Ureter (tissue), 1 donor: ENCODE data around the gene PARVB. TPM values are rescaled to one million over a fixed set of nuclear protein-coding genes. Genes with fewer than 3 reads are reported as not detected.
"Not testable (repeated sequence)": the region's sequence is repeated elsewhere in the genome, so short reads cannot be mapped to it uniquely, and the experiment has no call there.

ENCODE experiments used
- DNase-seq: peaks from one replicate; pipeline ENCODE4 v3.0.0-alpha.2; 2020; ENCODE audit warnings: low spot score
- total RNA-seq: library from RNA; stranded (reverse); gene quantifications from one replicate; pipeline ENCODE4 v1.2.4, GENCODE V29; 2023
- donor health status: DM: yes; HTN: yes; CAD: no.

PARVB gene
- total RNA-seq, 1 donor from 2014 or later, result 24.4 TPM

DNA sequence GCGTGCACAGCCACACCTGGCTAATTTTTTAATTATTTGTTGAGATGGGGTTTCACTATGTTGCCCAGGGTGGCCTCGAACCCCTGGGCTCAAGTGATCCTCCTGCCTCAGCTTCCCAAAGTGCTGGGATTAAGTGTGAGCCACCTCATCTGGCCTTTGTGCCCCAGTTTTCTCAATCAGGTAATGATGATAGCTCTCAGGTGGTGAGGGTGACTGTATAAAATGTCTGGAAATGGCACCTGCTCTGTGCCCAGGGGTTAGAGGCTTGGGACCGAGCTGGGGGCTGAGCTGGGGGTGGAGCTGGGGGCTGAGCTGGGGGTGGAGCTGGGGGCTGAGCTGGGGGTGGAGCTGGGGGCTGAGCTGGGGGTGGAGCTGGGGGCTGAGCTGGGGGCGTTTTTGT is 32.5 kb downstream of the PARVB start:
- not testable (repeated sequence) for DNase-seq

- peak; percentile 77 for DNase-seq
Observed at GRCh38 chr22:44057401-44057987, 33.4 kb downstream of the PARVB start.

DNA sequence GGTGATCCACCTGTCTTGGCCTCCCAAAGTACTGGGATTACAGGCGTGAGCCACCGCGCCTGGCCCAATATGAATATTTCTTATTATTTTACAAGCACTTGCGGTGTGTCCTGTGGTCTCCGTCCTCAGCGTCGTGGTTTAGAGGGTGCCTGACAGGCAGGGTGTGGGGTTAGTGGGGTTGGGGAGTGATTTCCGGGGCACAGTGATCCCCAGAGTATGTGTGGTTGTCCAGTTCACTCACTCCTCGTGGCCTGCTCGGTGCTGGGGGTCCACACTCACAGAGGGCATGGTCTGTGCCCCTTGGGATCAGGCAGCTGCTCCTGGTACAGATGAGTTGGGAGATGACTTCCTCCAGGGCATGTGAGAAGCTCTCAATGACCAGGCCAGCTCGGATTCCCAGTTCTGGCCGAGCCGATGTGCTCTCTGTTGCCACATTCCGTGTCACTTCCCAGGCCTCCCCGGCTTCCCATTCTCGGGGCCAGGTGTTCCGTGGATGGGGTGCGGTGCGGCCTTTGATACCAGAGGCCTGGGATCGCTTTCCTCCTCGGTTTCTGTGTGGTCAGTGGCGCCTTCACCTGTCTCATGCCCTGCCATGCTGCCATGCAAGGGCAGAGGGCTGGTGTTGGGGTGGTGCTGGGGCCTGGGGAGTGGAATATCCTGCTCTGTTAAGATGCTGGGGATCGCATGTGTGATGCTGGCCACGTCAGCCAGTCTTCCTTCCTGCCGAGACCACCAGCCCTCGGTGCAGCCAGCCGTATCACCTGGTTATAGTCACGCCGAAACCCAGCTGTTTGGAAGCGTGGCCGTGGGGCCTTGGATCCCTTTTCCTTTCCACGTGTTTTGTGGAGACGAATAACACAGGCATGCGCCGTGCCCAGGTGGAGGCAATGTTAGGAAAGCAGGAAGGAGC is 39.6 kb downstream of the PARVB start:
- DNase-seq, result no peak

GRCh38 chr22:44067033-44067432 is 42.9 kb downstream of the PARVB start:
- DNase-seq, result no peak

- no peak for DNase-seq
Observed at GRCh38 chr22:44067901-44068300, 43.8 kb downstream of the PARVB start.

DNA sequence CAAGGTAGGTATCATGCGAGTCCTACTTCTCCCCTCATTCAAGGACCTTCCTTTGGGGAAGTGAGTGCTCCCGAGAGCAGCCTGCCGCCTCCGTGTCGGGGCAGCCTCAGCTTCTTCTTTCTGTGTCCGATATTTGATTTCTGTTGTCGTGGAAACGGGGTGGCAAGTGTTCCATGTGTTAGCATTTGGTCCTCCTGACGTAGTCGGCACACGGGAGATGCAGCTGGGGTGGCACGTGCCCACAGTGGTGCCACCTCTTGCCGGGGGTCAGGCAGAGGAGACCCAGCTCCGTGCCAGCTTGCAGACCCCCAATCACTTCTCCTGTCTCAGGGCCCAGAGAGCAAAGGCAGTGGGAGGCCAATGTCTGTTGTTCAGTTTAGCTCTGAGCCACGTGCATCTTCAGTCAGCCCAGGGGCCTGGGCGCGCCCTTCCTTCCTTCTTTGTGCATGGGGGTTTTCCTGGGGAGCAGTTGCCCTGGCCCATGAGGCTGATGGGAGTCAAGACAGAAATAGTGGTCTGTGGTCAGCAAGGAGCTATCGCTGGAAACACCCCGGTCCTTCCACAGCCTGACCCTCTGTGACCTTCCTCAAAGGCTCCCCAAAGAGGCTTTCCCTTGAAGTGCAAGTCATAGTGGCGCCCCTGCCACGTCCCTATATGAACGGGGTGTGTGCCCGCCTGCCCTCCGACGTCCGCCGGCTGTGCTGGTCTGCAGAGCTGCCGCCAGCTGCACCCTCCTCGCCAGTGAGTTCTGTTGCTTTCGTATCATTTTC is 44.5 kb downstream of the PARVB start:
- DNase-seq, result no peak

- no peak for DNase-seq
Observed at GRCh38 chr22:44070029-44070428, 45.9 kb downstream of the PARVB start.

DNA sequence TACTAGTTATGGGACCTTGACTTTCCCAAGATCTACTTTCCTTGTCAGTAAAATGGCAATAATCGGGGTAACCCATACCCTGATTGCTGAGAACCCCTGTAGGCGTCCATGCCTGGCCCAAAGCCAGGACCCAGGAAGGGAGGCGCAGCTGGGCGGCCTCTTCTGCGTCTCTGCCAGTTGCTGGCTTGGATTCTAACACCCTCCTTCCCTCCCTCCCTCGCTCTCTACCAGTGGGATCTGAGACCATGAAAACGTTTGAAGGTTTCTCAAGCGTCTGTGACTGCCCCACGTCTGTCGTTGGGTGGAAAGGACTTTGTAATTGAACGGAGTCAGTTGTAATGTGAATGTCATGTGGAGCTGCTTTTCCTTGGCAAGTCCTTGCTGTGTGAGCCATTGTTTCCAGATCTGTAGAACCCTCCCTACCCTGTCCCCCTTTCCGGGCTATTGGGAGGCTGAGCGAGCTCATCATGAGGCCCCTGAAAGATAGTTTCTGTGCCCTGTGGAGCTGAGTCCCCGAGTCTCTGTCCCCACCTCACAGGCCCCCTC is 47.8 kb downstream of the PARVB start:
- no peak for DNase-seq

DNA sequence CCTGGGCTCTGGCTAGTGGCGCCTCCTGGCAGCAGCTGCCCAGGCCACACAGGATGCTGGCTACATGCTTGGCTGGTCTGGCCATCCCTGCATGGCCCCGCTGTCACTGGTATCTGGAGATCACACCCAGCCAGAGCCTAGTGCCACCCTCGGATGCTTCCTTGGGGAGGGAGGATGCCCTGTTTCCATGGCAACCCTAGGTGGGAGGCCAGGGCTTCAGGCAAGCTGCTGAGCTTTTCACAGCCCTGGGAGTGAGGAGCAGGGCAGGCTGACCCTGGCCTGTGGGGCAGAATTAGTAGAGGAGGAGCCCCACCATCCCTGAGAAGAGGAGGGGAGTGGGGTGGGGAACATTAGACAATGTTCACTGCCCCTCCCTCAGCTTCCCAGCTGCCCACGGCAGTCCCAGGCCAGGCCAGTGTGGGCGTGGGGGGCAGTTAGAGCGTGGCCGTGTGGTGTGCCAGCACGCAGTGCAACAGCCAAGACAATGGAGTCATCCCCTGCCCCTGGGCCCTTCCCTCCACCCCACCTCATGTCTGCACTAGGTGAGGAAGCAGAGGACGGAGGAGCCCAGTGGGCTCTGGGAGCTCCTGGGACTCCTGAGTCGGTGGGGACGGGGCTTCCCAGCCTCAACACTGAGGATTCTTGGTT is 50.4 kb downstream of the PARVB start:
- DNase-seq, result no peak

- DNase-seq, result no peak
Observed at GRCh38 chr22:44075022-44075421, 50.9 kb downstream of the PARVB start.

DNA sequence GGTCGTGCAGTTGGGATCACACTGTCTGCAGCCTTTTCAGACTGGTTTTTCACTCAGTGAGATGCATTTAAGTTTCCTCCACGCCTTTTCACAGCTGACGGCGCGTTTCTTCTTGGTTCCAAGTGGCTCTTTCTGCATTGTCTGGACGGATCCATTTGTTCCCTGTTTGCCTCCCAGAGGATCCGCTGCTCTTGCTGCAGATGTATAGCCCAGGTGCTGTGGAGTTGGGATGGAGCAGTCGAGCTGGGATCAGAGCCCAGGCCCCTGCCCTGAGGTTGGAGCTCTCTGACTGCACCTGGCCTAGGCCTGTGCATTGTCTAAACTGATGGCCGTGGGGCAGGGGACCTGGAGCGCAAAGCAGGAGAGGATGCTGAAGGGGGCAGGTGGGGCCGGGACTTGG is 51.6 kb downstream of the PARVB start:
- no peak for DNase-seq

DNA sequence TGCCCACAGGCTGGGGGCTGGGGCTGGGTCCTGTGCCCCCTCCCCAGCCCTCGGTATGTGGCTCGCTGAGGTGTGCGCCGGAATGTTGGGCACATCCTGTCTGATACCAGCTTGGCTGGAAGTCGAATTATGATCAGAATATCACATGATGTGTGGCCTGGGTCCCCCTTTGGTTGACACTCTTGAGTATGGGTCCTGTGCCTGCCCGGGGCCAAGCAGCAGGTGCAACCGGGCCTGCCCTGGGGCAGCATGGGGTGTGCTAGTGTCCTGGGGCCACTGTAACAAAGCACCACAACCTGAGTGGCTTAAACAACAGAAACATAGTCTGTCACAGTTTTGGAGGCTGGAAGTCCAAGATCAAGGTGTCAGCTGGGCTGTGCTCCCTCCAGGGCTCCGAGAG is 52.7 kb downstream of the PARVB start:
- DNase-seq, result no peak

DNA sequence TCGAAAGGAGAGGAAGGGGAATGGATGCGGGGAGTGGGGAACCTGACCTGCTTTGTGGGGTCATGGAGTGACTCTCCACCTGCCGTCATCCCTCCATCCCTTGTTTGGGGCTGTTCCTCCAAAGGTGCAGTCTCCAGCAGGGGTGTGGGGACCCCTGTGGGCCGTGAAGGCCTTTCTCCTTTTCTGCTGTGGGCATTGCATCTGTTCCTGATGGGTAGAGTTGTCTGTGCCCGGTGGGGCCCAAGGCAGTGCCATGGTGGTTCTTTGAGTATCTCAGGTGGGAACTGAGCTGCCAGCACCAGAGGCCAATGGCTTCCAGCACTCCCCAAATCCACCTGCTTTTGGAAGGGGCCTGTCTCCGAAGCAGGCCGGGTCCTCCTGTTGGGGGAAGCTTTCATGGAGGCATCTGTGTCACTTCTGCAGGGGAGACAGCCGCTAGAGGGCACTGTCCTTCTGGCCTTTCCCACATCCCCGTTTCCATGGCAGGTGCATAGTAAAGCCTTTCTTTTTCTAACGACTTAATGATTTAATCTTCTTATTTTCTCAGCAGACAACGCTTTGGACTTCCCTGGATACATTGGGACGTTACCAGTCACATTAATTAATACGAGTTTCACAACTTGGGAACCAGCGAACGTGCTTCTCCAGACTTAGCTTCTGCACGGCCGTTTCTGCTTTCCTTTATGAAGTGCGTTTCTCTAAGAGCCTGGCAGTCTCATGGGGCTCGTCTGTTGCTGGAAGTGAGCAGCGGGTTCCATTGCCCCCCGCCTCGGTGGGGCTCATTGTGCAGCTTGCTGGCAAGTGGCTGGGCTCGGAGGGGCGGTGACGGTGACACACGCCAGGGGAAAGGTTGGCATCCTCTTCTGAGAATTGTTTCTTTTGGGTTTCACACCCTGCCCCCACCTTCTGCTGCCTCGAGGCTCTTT is 57.1 kb downstream of the PARVB start:
- peak; percentile 78 for DNase-seq

DNA sequence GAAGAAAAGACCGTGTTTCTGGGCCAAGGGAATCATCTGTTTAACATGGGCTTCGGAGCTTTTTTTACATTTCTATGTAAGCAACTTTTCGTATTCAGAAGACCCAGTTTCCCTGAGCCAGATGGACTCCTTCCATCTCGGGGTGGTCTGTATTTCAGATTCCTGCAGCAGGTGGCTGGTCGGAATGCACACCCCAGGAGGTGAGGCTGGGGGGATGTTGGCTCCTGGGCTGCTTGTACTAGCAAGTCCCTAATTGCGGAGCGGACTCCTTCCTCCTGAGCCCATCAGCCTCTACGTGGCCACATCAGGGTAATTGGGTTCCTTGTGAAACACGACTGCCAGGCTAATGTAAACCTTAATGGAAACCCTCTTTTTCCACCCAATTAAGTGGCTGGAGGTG is 58.7 kb downstream of the PARVB start:
- no peak for DNase-seq

DNA sequence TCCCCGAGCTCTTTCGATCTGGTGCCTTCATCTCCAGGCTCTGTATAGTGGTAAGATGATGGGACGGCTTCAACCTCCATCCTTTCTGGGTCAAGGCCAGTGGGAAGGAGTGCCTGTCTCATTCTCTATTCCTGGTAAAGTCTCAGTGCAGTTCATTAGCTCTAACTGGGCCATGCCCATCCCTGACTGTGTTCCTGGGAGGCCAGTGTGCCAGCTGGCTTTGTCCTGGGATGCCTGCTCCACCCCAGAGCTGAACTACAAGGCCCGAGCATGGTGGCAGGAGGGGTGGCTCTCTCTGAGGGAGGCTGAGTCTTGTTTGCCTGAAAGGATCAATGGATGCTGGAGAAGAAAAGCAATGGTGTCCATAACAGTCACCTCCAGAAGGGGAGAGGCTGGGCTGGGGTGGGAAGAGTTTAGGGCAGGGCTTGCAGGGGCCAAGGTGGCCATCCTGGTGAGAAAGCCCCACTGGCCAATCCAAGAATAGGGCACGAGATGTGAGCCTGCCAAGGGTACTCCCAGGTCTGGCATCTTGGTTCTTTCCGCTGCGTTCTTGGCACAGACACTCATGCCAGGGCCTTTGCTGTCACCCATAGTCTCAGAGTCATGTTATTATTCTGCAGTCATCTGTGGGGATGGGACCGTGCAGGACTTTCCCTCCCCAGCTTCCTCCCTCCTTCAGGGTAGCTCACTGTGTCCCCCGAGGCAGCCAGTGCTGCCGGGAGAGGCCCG is 60.1 kb downstream of the PARVB start:
- no peak for DNase-seq

DNA sequence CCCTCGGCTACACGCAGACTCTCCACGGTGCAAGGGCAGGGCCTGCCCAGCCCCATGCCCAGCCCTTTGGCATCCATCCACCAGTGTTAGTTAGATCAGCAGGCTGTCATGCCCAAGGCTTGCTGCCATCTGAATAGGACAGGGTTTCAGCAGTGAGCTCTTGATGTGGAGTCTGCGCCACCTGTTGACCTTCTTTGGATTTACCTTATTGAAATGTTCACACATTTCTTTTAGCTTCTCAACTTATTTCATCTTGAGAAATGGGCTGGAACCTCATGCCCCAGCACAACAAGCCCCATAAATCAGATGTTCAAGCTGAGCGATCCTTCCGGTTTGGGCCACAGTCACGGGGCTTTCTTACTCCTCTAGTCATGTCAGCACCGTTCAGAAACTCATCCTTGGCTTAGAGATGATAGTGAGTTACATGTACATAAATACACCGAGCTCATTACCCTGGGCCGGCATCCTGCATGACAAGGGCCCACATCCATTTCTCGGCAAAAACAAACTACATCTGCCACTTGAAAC is 61.7 kb downstream of the PARVB start:
- DNase-seq, result peak; percentile 52

DNA sequence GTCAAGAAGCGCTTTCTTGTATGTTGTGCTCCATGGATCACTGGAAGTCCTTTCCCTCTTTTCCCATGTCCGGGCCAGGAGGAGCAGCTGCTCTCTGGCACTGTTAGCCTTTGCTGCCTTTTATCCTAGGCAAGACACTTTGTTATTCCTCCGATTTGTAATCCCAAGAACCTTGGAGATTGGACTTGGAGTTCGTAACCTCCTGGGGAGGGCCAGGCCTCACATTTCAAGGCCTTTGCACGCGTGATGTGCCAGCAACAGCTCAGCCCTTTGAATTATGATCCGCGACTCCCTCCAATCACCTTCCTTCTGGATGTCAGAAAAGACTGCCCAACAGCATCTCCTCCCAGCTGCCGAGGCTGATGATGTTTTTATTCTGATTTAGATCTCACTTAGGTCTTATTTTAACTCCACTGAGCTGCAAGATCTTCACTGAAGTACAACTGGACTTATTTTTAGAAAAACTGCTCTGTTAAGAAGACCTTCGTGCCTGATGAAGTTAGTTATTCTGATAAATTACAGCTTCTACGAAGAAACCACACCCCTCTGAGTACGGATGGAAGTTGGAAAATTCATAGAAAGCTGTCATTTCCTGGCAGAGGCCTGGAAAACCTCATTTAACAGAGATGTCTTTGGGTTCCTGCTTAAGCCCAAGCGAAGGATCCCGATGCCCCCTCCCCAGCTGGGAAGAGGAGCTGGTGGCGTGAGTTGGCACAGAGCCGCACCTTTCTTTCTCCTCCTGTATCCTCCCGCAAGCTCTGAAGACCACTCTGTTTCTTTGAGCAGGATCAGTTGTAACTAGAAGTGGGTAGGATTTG is 62.4 kb downstream of the PARVB start:
- no peak for DNase-seq

DNA sequence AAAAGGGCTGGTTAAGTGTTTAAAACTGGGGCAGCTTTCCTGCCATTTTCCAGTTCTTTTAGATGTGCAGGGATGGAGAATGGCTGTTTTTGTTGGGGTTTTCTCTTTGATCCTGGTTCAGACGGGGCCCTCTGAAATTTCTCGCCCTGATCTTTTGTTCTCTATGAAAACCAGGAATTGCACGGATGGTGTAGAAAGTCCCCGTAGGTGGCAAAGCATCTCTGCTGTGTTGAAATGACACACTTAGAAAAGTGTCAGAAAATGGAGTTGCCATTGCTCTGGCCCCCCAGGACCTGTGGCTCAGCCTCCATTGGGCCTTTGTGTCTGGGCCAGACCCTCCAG is 63.0 kb downstream of the PARVB start:
- DNase-seq, result no peak

GRCh38 chr22:44088976-44089570 is 65.0 kb downstream of the PARVB start:
- DNase-seq, result no peak
